Astrocyte of the spinal cord (primary cell): ENCODE data around the gene MLPH.

Experiments
- DNase-seq: peaks from one replicate; pipeline ENCODE4 v3.0.0; 2011; ENCODE audit warnings: low read depth, low spot score
- H3K4me3 ChIP-seq: 2 replicates; pipeline ENCODE4 v1.5.1; 2011; ENCODE audit warnings: low read depth, mild to moderate bottlenecking, low read length, moderate library complexity
- in situ Hi-C: cut with HindIII; loops from 2 replicates; pipeline ENCODE4 v1.10.0; 2017; ENCODE audit warnings: low sequenced_read_pairs
- TF ChIP-seq, protein P1 (sequence below): IDR thresholded peaks from 2 replicates; pipeline ENCODE4 v1.5.1; 2012; ENCODE audit warnings: low read depth, mild to moderate bottlenecking, low read length, inconsistent platforms

Gene MLPH

DNA sequence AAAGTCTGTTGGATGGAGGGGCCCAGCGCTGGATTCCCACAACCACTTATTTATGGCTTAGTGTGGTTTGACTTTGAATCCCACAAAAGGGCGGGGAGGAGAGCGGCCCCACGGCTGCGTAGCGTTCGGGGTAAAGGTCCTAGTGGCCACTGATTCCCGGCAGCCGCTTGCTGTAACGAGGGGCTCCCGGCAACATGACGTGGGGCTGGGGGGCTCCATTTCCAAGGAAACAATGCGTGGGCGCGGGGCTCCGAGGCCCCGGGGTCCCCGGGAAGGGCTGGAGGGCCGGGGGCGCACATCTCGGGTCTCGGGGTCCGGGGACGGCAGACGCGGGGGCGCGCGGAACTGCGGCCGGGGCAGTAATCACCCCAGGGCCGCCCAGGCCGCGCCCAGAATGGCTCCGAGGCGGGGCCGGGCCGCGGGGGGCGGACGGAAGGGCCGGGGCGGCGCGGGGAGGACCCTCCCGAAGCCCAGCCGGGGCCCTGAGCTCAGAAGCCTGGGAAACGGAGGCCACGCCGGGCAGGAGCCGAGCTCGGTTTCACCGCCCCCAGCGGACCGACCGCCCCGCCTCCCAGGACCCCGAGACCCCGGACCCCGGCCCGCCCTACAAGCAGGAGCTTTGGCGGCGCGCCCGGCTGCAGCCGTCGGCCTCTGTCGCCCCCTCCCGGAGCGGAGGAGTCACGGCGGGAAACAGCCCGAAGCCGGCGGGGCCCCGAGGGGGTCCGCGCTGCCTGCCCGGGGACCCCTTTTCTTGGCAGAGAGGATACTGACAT lies 11.9 kb upstream of the MLPH start:
- TF ChIP-seq, protein P1, sequence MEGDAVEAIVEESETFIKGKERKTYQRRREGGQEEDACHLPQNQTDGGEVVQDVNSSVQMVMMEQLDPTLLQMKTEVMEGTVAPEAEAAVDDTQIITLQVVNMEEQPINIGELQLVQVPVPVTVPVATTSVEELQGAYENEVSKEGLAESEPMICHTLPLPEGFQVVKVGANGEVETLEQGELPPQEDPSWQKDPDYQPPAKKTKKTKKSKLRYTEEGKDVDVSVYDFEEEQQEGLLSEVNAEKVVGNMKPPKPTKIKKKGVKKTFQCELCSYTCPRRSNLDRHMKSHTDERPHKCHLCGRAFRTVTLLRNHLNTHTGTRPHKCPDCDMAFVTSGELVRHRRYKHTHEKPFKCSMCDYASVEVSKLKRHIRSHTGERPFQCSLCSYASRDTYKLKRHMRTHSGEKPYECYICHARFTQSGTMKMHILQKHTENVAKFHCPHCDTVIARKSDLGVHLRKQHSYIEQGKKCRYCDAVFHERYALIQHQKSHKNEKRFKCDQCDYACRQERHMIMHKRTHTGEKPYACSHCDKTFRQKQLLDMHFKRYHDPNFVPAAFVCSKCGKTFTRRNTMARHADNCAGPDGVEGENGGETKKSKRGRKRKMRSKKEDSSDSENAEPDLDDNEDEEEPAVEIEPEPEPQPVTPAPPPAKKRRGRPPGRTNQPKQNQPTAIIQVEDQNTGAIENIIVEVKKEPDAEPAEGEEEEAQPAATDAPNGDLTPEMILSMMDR: peak; percentile 80
- in situ Hi-C loops: no loop called here
- peak overlapping the region; percentile 43 for H3K4me3 ChIP-seq
- DNase-seq: peak; percentile 93

DNA sequence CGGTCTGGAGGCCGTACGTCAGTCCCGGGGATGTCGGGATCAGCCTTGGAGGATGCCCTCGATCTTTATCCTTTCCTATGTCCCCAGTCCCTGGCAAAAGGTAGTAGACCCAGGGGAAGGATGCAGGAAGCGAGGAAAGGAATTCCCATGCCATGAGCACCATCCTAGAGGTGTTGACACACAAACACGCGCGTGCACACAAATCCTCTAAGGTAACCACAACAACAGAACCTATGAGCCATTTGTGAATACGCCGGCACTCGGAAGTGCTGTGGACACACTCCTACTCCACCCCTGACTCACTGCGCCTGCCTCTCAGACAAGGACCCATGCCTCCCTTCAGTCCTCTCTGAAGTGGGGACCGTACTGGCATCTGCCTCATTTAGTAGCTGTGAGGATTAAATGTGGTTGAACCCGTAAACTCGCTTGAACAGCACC lies 11.3 kb upstream of the MLPH start:
- in situ Hi-C loops: no loop called here
- TF ChIP-seq, protein P1: no peak
- H3K4me3 ChIP-seq: peak overlapping the region; percentile 43
- peak; percentile 64 for DNase-seq

DNA sequence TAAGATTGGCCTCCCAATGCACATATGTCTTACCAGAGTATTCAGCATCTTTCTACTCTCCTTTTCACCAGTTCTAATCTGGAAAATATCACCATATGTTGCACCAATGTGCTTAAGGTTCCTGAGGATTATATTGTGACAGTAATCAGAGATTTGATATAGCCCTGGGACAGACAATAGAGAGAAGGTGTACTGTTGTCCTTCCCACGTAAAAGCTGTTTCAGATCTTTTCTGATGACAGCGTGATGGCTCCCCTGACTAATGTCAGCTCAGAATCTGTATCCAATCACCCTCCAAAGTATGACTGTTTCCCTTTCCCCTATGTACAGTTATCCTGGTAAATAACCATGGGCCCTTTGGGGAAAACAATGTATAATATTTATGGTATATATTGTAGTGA lies 9.0 kb upstream of the MLPH start:
- TF ChIP-seq, protein P1: no peak
- DNase-seq: no peak
- in situ Hi-C loops: no loop called here

DNA sequence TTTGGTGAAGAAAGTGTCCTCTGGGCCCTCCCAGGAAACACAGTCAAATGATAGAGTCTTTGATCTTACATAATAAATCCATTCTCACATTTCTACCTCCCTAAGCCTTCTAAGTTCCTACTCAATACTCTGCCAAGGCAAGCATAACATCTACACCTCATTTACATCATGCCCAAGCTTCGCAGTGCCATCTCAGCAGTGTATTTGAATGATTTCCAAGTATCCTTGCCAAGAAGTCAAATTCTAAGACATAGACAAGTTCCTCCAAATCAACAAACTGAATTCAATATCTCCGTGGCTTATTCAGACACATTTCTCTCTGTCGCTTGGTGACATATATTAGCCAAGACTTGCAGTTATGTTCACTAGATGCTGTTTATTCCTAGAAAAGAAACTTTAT lies 8.1 kb upstream of the MLPH start:
- DNase-seq: no peak
- no peak overlapping the region for H3K4me3 ChIP-seq
- in situ Hi-C loops: no loop called here
- TF ChIP-seq, protein P1: no peak

More for the DNA sequence above, 9.0 kb upstream of the MLPH start:
- H3K4me3 ChIP-seq: no peak overlapping the region

DNA sequence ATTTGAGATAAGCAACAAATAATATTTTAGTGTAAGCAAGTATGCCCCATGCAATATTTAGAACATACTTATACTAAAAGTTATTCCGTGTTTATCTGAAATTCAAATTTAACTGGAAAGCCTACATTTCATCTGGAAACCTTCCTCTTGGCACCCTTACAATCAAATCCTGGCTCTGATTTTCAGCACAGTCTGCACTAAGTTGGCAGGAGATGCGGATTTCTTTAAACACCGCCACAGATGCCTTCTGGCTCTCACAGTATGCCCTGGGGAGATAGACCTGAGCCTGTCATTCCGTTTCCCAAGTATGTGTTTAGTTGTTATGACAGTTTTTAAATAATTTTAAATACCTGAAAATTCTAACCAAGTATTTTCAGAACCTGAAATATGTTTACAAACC lies 7.3 kb upstream of the MLPH start:
- in situ Hi-C loops: no loop called here
- TF ChIP-seq, protein P1: no peak
- no peak overlapping the region for H3K4me3 ChIP-seq
- no peak for DNase-seq

DNA sequence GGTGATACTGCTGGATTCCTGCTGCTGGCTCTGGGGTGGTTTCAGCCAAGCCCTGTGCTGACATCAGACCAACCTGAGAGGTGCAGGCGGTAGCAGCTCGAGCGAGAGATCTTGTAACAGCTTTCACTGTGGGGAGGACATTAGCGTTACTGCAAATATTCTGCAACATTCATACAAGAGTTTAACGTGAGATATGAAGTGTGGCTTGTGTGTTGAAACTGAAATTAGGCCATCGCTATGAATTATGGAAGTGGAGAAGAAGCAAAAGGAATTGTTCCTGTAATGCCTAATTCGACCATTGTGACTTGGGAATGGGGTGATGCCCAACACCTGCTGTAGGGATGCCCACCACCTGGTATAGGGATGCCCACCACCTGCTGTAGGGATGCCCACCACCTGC lies 6.5 kb upstream of the MLPH start:
- TF ChIP-seq, protein P1: no peak
- no peak for DNase-seq
- in situ Hi-C loops: no loop called here
- H3K4me3 ChIP-seq: no peak overlapping the region
